SK-N-SH (cell line): ENCODE measurements around the gene NPHP1. TPM values are rescaled to one million over a fixed set of nuclear protein-coding genes. Genes with fewer than 3 reads are reported as not detected.
"Not testable (repeated sequence)": the region's sequence is repeated elsewhere in the genome, so short reads cannot be mapped to it uniquely, and the experiment has no call there.

Source experiments
- CTCF ChIA-PET: fragments of 300-600, 350-600 bp; formaldehyde crosslinking; extraction: SDS; loops from one replicate; lab custom pipeline; 2021; lab: Yijun Ruan, JAX
- POLR2A ChIA-PET: fragments of 350-600 bp; sonication (Branson Sonifier 250); formaldehyde crosslinking; extraction: SDS; loops from one replicate; lab custom pipeline; 2020; ENCODE audit warnings: antibody characterized with exemption, inconsistent platforms; lab: Yijun Ruan, JAX
- DNase-seq: peaks from one replicate; pipeline ENCODE4 v3.0.0; 2012
- H2AFZ ChIP-seq: fragments of 200-600 bp; sonication (generic); 2 replicates; pipeline ENCODE4 v1.8.1; 2016; ENCODE audit warnings: antibody characterized with exemption, mild to moderate bottlenecking, low read depth
- H3F3A ChIP-seq: fragments of 200-600 bp; sonication (generic); replicated peaks from 2 replicates; pipeline ENCODE3; 2016; ENCODE audit warnings: antibody characterized with exemption, mild to moderate bottlenecking; ENCODE audit not compliant: insufficient read depth
- H3K27ac ChIP-seq, 2 experiments: fragments of 200-500 bp in 1 of 2; fragments of 200-600 bp in 1 of 2; sonication (Bioruptor generic) in 1 of 2; sonication (generic), shearing (Covaris generic) in 1 of 2; 2 replicates each; pipeline versions ENCODE4 v1.5.1 to v1.6.1; 2014 to 2016; ENCODE audit warnings: low read depth in 2 of 2, inconsistent platforms in 1 of 2, low read length in 1 of 2, mild to moderate bottlenecking in 1 of 2, mixed read lengths in 1 of 2
- H3K27me3 ChIP-seq: fragments of 200-600 bp; sonication (generic), shearing (Covaris generic); 2 replicates; pipeline ENCODE4 v1.6.1; 2016; ENCODE audit warnings: mixed run types; ENCODE audit not compliant: insufficient read depth
- H3K36me3 ChIP-seq, 2 experiments: fragments of 200-500 bp in 1 of 2; fragments of 200-600 bp in 1 of 2; sonication (Bioruptor generic) in 1 of 2; sonication (generic) in 1 of 2; replicated peaks in 1 of 2; 2 replicates each; pipeline versions ENCODE3 to v1.5.1; 2014 to 2016; ENCODE audit warnings: low read length in 1 of 2, mild to moderate bottlenecking in 1 of 2; ENCODE audit not compliant: insufficient read depth in 2 of 2, control insufficient read depth in 1 of 2
- H3K4me1 ChIP-seq, 2 experiments: fragments of 200-500 bp in 1 of 2; fragments of 200-600 bp in 1 of 2; sonication (Bioruptor generic) in 1 of 2; sonication (generic), shearing (Covaris generic) in 1 of 2; 2 replicates each; pipeline versions ENCODE4 v1.5.1 to v1.6.1; 2014 to 2016; ENCODE audit warnings: low read depth in 1 of 2, low read length in 1 of 2, mixed run types in 1 of 2; ENCODE audit not compliant: insufficient read depth in 2 of 2, control insufficient read depth in 1 of 2
- H3K4me2 ChIP-seq: fragments of 200-600 bp; sonication (generic), shearing (Covaris generic); 2 replicates; pipeline ENCODE4 v1.6.1; 2017; ENCODE audit warnings: mixed run types
- H3K4me3 ChIP-seq, 2 experiments: fragments of 200-500 bp in 1 of 2; fragments of 200-600 bp in 1 of 2; sonication (Bioruptor generic) in 1 of 2; sonication (generic), shearing (Covaris generic) in 1 of 2; 2 replicates each; pipeline versions ENCODE4 v1.5.1 to v1.8.1; 2014 to 2016; ENCODE audit warnings: low read depth in 2 of 2, inconsistent platforms in 1 of 2, low read length in 1 of 2, mild to moderate bottlenecking in 1 of 2, mixed read lengths in 1 of 2, moderate library complexity in 1 of 2
- H3K79me2 ChIP-seq: fragments of 200-600 bp; sonication (generic); 2 replicates; pipeline ENCODE4 v1.8.1; 2017; ENCODE audit warnings: mild to moderate bottlenecking; ENCODE audit not compliant: insufficient read depth
- H3K9ac ChIP-seq: fragments of 200-600 bp; sonication (generic); 2 replicates; pipeline ENCODE4 v1.6.1; 2017; ENCODE audit warnings: mixed run types
- H3K9me2 ChIP-seq: fragments of 200-600 bp; sonication (generic); 2 replicates; pipeline ENCODE4 v1.6.1; 2017; ENCODE audit warnings: mixed run types
- H3K9me3 ChIP-seq: fragments of 200-600 bp; sonication (generic); 2 replicates; pipeline ENCODE4 v1.6.1; 2017; ENCODE audit warnings: mixed run types, mild to moderate bottlenecking, moderate library complexity
- H4K20me1 ChIP-seq: fragments of 200-600 bp; sonication (generic); 2 replicates; pipeline ENCODE4 v1.6.1; 2017; ENCODE audit warnings: mild to moderate bottlenecking, mixed run types; ENCODE audit not compliant: insufficient read depth
- FOSL2 ChIP-seq: IDR thresholded peaks from 2 replicates; pipeline ENCODE4 v1.4.0; 2012; ENCODE audit warnings: low read depth, mild to moderate bottlenecking, moderate library complexity, borderline replicate concordance
- JUND ChIP-seq: IDR thresholded peaks from 2 replicates; pipeline ENCODE4 v1.4.0; 2012
- MEF2A ChIP-seq: IDR thresholded peaks from 2 replicates; pipeline ENCODE4 v1.4.0; 2012; ENCODE audit warnings: low read depth, borderline replicate concordance
- MXI1 ChIP-seq: IDR thresholded peaks from 2 replicates; pipeline ENCODE4 v1.6.1; 2012; ENCODE audit warnings: mild to moderate bottlenecking, low read depth, low read length, improper control_type of control experiment
- RAD21 ChIP-seq: IDR thresholded peaks from 2 replicates; pipeline ENCODE4 v1.6.1; 2012; ENCODE audit warnings: mild to moderate bottlenecking, low read length
- RXRA ChIP-seq: IDR thresholded peaks from 2 replicates; pipeline ENCODE4 v1.4.0; 2012; ENCODE audit warnings: low read depth, mild to moderate bottlenecking, borderline replicate concordance
- SMC3 ChIP-seq: IDR thresholded peaks from 2 replicates; pipeline ENCODE4 v1.6.1; 2012; ENCODE audit warnings: low read depth, low read length, improper control_type of control experiment
- TCF12 ChIP-seq: IDR thresholded peaks from 2 replicates; pipeline ENCODE4 v1.4.0; 2012
- YY1 ChIP-seq: IDR thresholded peaks from 2 replicates; pipeline ENCODE4 v1.4.0; 2012; ENCODE audit warnings: low read depth, mild to moderate bottlenecking
- WGBS: methylation state at CpG from one replicate; pipeline ENCODE4 v1.1.6; 2017; ENCODE audit warnings: low lambda C conversion rate; 5-methylcytosine and 5-hydroxymethylcytosine counted together
- polyA plus RNA-seq, 3 experiments: library from polyadenylated mRNA; depleted of rRNA; stranded (reverse); fragments of >200 nt; gene quantifications; 2 replicates each; pipeline ENCODE4 v1.2.3, GENCODE V29; 2012
- TF ChIP-seq, protein P1 (sequence below): fragments of 200-600 bp; sonication (generic); IDR thresholded peaks from 2 replicates; pipeline ENCODE4 v1.6.1; 2017; ENCODE audit warnings: antibody characterized with exemption, mild to moderate bottlenecking, moderate library complexity
- TF ChIP-seq, protein P2 (sequence below): IDR thresholded peaks from 2 replicates; pipeline ENCODE4 v1.4.0; 2012; ENCODE audit warnings: low read depth, borderline replicate concordance

NPHP1 gene
- polyA plus RNA-seq, 1 of the 3 experiments (the other 2 are of a cell fraction) = 5.0 TPM

DNA sequence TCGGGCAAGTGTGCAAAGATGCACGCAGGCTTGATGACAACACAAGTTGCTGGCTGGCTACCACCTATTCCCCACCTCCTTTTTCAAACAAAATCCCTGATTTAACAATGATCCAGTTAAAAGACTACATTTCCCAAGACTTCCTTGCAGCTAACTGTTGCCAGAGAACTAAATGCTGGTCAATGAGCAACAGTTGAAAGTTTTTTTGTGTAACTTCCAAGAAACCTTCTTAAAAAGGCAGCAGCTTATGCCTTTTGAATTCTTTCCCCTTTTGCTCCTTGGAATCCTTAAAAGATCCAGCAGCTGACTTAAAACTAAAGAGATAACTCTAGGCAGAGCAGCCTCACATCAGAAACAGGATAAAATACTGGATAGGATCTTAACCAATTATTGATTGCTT lies 38.5 kb downstream of the NPHP1 start:
- CTCF ChIA-PET = interaction anchor here (4.0 kb wide), 1 partner anchor 9 kb away, joined by 32 read pairs; no protein-coding TSS in a partner anchor
- Histone ChIP-seq H3K4me2 (no peak overlapping the region), H3K9me3 (no peaks in the 10 kb centered on the region), H3K9me2 (no peaks in the 10 kb centered on the region), H3K79me2 (no peaks in the 10 kb centered on the region), H4K20me1 (no peaks in the 10 kb centered on the region), H3K36me3 (peaks cover 4 to 14% of the 10 kb centered on the region in 2 experiments), H3F3A (no peaks in the 10 kb centered on the region), H3K4me3 (no peak overlapping the region), H3K9ac (no peak overlapping the region), H3K27ac (no peak overlapping the region), H2AFZ (peak overlapping the region; percentile 30; the same call in 1 of the 2 replicates), H3K27me3 (no peaks in the 10 kb centered on the region), H3K4me1 (peaks cover 0 to 5% of the 10 kb centered on the region in 2 experiments; a peak in 2 of 4 replicates)
- 89% methylated on average over 2 of the region's 2 CpGs for WGBS
- no peak for DNase-seq
- POLR2A ChIA-PET = no interaction called here
- no peak for TF ChIP-seq MEF2A

DNA sequence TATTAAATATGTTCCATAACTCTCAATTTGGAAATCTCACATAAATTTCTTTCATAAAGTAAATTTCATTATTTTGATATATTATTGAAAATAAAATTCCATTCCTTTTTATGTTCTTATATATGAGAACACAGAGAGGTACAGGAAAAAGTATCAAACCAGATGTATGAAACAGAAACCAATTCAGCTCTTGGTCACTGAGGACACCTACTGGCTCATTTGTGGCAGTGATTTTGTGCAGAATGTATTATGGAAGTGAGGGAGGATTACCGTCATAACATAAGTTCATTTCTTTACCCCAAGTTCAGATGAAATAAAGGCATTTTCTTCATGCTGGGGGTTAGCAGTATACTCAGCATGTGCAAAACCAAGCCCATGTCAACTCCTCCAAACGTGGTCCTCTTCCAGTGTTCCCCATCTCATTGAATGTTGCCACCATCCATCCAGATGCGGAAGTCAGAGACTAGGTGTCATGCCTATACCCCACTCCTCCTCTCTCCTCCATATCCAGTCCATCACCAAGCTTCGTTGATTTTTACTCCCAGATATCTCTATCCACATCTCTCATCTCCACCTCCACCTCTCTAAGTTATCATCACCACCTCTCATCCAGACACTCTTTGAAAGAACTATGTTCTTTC lies 47.5 kb downstream of the NPHP1 start:
- TF ChIP-seq, protein P1, sequence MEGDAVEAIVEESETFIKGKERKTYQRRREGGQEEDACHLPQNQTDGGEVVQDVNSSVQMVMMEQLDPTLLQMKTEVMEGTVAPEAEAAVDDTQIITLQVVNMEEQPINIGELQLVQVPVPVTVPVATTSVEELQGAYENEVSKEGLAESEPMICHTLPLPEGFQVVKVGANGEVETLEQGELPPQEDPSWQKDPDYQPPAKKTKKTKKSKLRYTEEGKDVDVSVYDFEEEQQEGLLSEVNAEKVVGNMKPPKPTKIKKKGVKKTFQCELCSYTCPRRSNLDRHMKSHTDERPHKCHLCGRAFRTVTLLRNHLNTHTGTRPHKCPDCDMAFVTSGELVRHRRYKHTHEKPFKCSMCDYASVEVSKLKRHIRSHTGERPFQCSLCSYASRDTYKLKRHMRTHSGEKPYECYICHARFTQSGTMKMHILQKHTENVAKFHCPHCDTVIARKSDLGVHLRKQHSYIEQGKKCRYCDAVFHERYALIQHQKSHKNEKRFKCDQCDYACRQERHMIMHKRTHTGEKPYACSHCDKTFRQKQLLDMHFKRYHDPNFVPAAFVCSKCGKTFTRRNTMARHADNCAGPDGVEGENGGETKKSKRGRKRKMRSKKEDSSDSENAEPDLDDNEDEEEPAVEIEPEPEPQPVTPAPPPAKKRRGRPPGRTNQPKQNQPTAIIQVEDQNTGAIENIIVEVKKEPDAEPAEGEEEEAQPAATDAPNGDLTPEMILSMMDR = peak; percentile 84
- TF ChIP-seq JUND (no peak), TCF12 (peak; percentile 10; the same call in 1 of the 2 replicates), RAD21 (peak; percentile 89), RXRA (no peak), SMC3 (peak; percentile 65), FOSL2 (no peak), YY1 (no peak), MXI1 (no peak)
- TF ChIP-seq, protein P2, sequence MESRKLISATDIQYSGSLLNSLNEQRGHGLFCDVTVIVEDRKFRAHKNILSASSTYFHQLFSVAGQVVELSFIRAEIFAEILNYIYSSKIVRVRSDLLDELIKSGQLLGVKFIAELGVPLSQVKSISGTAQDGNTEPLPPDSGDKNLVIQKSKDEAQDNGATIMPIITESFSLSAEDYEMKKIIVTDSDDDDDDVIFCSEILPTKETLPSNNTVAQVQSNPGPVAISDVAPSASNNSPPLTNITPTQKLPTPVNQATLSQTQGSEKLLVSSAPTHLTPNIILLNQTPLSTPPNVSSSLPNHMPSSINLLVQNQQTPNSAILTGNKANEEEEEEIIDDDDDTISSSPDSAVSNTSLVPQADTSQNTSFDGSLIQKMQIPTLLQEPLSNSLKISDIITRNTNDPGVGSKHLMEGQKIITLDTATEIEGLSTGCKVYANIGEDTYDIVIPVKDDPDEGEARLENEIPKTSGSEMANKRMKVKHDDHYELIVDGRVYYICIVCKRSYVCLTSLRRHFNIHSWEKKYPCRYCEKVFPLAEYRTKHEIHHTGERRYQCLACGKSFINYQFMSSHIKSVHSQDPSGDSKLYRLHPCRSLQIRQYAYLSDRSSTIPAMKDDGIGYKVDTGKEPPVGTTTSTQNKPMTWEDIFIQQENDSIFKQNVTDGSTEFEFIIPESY = no peak
- Histone ChIP-seq H3K79me2 (no peaks in the 10 kb centered on the region), H3K9me2 (no peaks in the 10 kb centered on the region), H4K20me1 (no peaks in the 10 kb centered on the region), H3K9ac (no peak overlapping the region), H3K4me1 (no peaks in the 10 kb centered on the region), H3K27ac (peak overlapping the region in 1 of 2 experiments; percentile 75; a peak in 2 of 4 replicates), H3K4me2 (no peak overlapping the region), H2AFZ (peak overlapping the region; percentile 50; the same call in 1 of the 2 replicates), H3K36me3 (peaks cover 0 to 27% of the 10 kb centered on the region in 2 experiments), H3K4me3 (no peak overlapping the region), H3K27me3 (no peaks in the 10 kb centered on the region), H3F3A (peaks cover 9% of the 10 kb centered on the region), H3K9me3 (no peaks in the 10 kb centered on the region)
- peak; percentile 48 for DNase-seq
- POLR2A ChIA-PET = no interaction called here
- WGBS = 34% methylated on average over 4 of the region's 4 CpGs
- CTCF ChIA-PET = interaction anchor here (0.6 to 2.0 kb wide), 17 partner anchors 8 to 59 kb away, joined by 3 to 32 read pairs (median 4); partner anchors contain the start of genes MALL and NPHP1

DNA sequence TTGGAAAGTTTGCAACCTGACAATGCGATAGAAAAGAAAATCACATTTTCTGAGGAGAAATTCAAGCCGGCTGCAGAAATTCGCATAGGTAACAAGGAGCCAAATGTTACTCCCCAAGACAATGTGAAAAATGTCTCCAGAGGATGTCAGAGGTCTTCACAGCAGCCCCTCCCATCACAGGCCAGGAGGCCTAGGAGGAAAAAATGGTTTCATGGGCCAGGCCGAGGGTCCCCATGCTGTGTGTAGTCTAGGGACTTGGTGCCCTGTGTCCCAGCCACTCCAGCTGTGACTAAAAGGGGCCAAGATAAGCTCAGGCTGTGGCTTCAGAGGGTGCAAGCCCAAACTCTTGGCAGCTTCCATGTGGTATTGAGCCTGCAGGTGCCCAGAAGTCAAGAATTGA lies 50.0 kb downstream of the NPHP1 start:
- H3K27me3 ChIP-seq, H2AFZ ChIP-seq, H3K4me1 ChIP-seq, H4K20me1 ChIP-seq, POLR2A ChIA-PET, DNase-seq, CTCF ChIA-PET, H3K4me3 ChIP-seq, H3K9ac ChIP-seq, H3K27ac ChIP-seq, H3K9me3 ChIP-seq, H3K4me2 ChIP-seq, H3K79me2 ChIP-seq, H3K9me2 ChIP-seq: not testable (repeated sequence)
- 87% methylated on average over 4 of the region's 4 CpGs for WGBS
- H3K36me3 ChIP-seq = peaks cover 0 to 16% of the 10 kb centered on the region in 2 experiments
- peaks cover 27% of the 10 kb centered on the region for H3F3A ChIP-seq

DNA sequence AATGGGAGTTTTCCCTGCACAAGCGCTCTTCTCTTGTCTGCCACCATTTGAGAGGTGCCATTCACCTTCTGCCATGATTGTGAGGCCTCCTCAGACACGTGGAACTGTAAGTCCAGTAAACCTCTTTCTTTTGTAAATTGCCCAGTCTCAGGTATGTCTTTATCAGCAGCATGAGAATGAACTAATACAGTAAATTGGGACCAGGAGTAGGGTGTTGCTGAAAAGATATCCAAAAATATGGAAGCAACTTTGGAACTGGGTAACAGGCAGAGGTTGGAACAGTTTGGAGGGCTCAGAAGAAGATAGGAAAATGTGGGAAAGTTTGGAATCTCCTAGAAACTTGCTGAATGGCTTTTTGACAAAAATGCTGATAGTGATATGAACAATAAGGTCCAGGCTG lies 50.6 kb downstream of the NPHP1 start:
- H3K9ac ChIP-seq, H3K27ac ChIP-seq, H4K20me1 ChIP-seq, H3K4me1 ChIP-seq, H3K4me2 ChIP-seq, H2AFZ ChIP-seq, H3K79me2 ChIP-seq, CTCF ChIA-PET, DNase-seq, H3K4me3 ChIP-seq, H3K9me2 ChIP-seq, H3K27me3 ChIP-seq, H3K9me3 ChIP-seq, POLR2A ChIA-PET: not testable (repeated sequence)
- H3K36me3 ChIP-seq = peaks cover 0 to 10% of the 10 kb centered on the region in 2 experiments
- peaks cover 32% of the 10 kb centered on the region for H3F3A ChIP-seq
- WGBS = 84% methylated on average over 2 of the region's 2 CpGs
